HepG2 (cell line): ENCODE results near the gene ANKZF1. TPM values are rescaled to one million over a fixed set of nuclear protein-coding genes. Genes with fewer than 3 reads are reported as not detected.

Experiments used
- BATF2 ChIP-seq: sonication (generic); formaldehyde crosslinking; IDR thresholded peaks from 2 replicates; pipeline ENCODE4 v1.8.0; 2022; ENCODE audit warnings: mild to moderate bottlenecking, missing genetic modification reagents, moderate library complexity
- CHCHD3 ChIP-seq: sonication (generic); formaldehyde crosslinking; IDR thresholded peaks from 2 replicates; pipeline ENCODE4 v1.8.0; 2022; ENCODE audit warnings: mild to moderate bottlenecking, missing genetic modification reagents, moderate library complexity
- ELF4 ChIP-seq: sonication (generic); formaldehyde crosslinking; IDR thresholded peaks from 2 replicates; pipeline ENCODE4 v1.5.0; 2020; ENCODE audit warnings: missing genetic modification reagents, mild to moderate bottlenecking, moderate library complexity, borderline replicate concordance
- HMG20A ChIP-seq: IDR thresholded peaks from 2 replicates; pipeline ENCODE4 v1.6.1; 2016; ENCODE audit warnings: borderline replicate concordance
- HNRNPH1 ChIP-seq: fragments of 200-400 bp; formaldehyde crosslinking; optimal IDR thresholded peaks from 2 replicates; pipeline ENCODE3; 2017; ENCODE audit warnings: mild to moderate bottlenecking, low read depth, low read length
- HOXA7 ChIP-seq: sonication (generic); formaldehyde crosslinking; IDR thresholded peaks from 2 replicates; pipeline ENCODE4 v1.8.1; 2022; ENCODE audit warnings: mild to moderate bottlenecking, missing genetic modification reagents, moderate library complexity
- IKZF4 ChIP-seq: sonication (generic); formaldehyde crosslinking; IDR thresholded peaks from 2 replicates; pipeline ENCODE4 v1.5.1; 2020; ENCODE audit warnings: borderline replicate concordance, mild to moderate bottlenecking, low read depth, missing genetic modification reagents; ENCODE audit errors: not compliant biosample characterization
- KDM3A ChIP-seq: IDR thresholded peaks from 2 replicates; pipeline ENCODE4 v1.6.1; 2018; ENCODE audit warnings: low read depth, missing compliant biosample characterization
- KDM5A ChIP-seq: fragments of 200-600 bp; sonication (generic); IDR thresholded peaks from 2 replicates; pipeline ENCODE4 v1.7.0; 2018; ENCODE audit warnings: antibody characterized with exemption, mild to moderate bottlenecking, low read length, borderline replicate concordance
- LCORL ChIP-seq, 2 experiments: fragments of 450-650 bp in 1 of 2; sonication (generic) in 1 of 2; formaldehyde crosslinking in 1 of 2; IDR thresholded peaks; 2 replicates each; pipeline versions ENCODE4 v1.5.0 to v1.6.1; 2017 to 2020; ENCODE audit warnings: antibody characterized with exemption in 1 of 2, missing genetic modification reagents in 1 of 2
- MBNL3 ChIP-seq: fragments of 250-450 bp; sonication (Bioruptor Pico); conservative IDR thresholded peaks from 2 replicates; pipeline ENCODE4 v1.8.0; 2022; ENCODE audit warnings: mild to moderate bottlenecking, inconsistent platforms
- MED1 ChIP-seq: sonication (generic); formaldehyde crosslinking; IDR thresholded peaks from 2 replicates; pipeline ENCODE4 v1.4.0; 2020; ENCODE audit warnings: missing genetic modification reagents
- MIXL1 ChIP-seq: IDR thresholded peaks from 2 replicates; pipeline ENCODE4 v1.6.1; 2016
- NCOA1 ChIP-seq: sonication (generic); formaldehyde crosslinking; IDR thresholded peaks from 2 replicates; pipeline ENCODE4 v1.9.0; 2021; ENCODE audit warnings: missing genetic modification reagents
- NCOA5 ChIP-seq: sonication (generic); formaldehyde crosslinking; IDR thresholded peaks from 2 replicates; pipeline ENCODE4 v1.4.0; 2020; ENCODE audit warnings: missing genetic modification reagents
- NFRKB ChIP-seq: fragments of 450-650 bp; IDR thresholded peaks from 2 replicates; pipeline ENCODE4 v1.6.1; 2017
- PAF1 ChIP-seq: IDR thresholded peaks from 2 replicates; pipeline ENCODE4 v1.6.1; 2016; ENCODE audit warnings: missing genetic modification reagents, missing compliant biosample characterization
- RNF219 ChIP-seq: sonication (generic); formaldehyde crosslinking; IDR thresholded peaks from 2 replicates; pipeline ENCODE4 v1.5.0; 2020; ENCODE audit warnings: mild to moderate bottlenecking, missing genetic modification reagents
- SP2 ChIP-seq: sonication (generic); formaldehyde crosslinking; IDR thresholded peaks from 2 replicates; pipeline ENCODE4 v1.5.1; 2020; ENCODE audit warnings: mild to moderate bottlenecking, missing genetic modification reagents
- SYNCRIP ChIP-seq: fragments of 200-400 bp; formaldehyde crosslinking; IDR thresholded peaks from 2 replicates; pipeline ENCODE4 v1.6.1; 2018; ENCODE audit warnings: mild to moderate bottlenecking, low read depth, low read length; ENCODE audit not compliant: insufficient read depth
- ZMYM4 ChIP-seq: sonication (generic); formaldehyde crosslinking; IDR thresholded peaks from 2 replicates; pipeline ENCODE4 v1.8.1; 2023; ENCODE audit warnings: mild to moderate bottlenecking, missing genetic modification reagents
- ZNF329 ChIP-seq: sonication (generic); formaldehyde crosslinking; IDR thresholded peaks from 2 replicates; pipeline ENCODE4 v1.9.0; 2021; ENCODE audit warnings: low read depth, mild to moderate bottlenecking, missing genetic modification reagents
- ZNF430 ChIP-seq: sonication (generic); formaldehyde crosslinking; IDR thresholded peaks from 2 replicates; pipeline ENCODE4 v1.9.0; 2021; ENCODE audit warnings: mild to moderate bottlenecking, missing genetic modification reagents
- ZNF639 ChIP-seq: conservative IDR thresholded peaks from 2 replicates; pipeline ENCODE4 v1.6.1; 2018; ENCODE audit warnings: missing genetic modification reagents
- ZNF703 ChIP-seq: sonication (generic); formaldehyde crosslinking; IDR thresholded peaks from 2 replicates; pipeline ENCODE4 v1.5.1; 2020; ENCODE audit warnings: missing genetic modification reagents, mild to moderate bottlenecking, moderate library complexity, borderline replicate concordance
- ZNF720 ChIP-seq: sonication (generic); formaldehyde crosslinking; IDR thresholded peaks from 2 replicates; pipeline ENCODE4 v1.4.0; 2020; ENCODE audit warnings: missing genetic modification reagents
- ZNF777 ChIP-seq: sonication (generic); formaldehyde crosslinking; IDR thresholded peaks from 2 replicates; pipeline ENCODE4 v1.4.0; 2020; ENCODE audit warnings: missing genetic modification reagents
- ZNF792 ChIP-seq: IDR thresholded peaks from 2 replicates; pipeline ENCODE4 v1.6.1; 2016
- ZSCAN22 ChIP-seq: sonication (generic); formaldehyde crosslinking; IDR thresholded peaks from 2 replicates; pipeline ENCODE4 v1.4.0; 2020; ENCODE audit warnings: mild to moderate bottlenecking, missing genetic modification reagents
- polyA plus RNA-seq, 8 experiments: library from polyadenylated mRNA; depleted of rRNA in 3 of 8; stranded (reverse) in 7 of 8; unstranded in 1 of 8; fragments of >200 nt; fragmentation: Illumina TruSeq in 4 of 8; extraction: Trizol in 4 of 8; gene quantifications; 2 replicates each; pipeline versions ENCODE4 v1.2.1 to v1.2.3, GENCODE V29; 2011 to 2016; ENCODE audit warnings: low read depth in 4 of 8, missing spikeins in 1 of 8, mixed read lengths in 1 of 8; ENCODE audit not compliant: insufficient read depth in 1 of 8
- total RNA-seq, 5 experiments: library from RNA; depleted of rRNA; stranded (reverse); fragments of >200 nt; fragmentation: Illumina TruSeq; extraction: Trizol; gene quantifications; 2 replicates each; pipeline ENCODE4 v1.2.3, GENCODE V29; 2016; ENCODE audit warnings: low read depth in 1 of 5

ANKZF1 gene
- total and polyA plus RNA-seq, 2 of the 13 experiments (the other 11 are each of a cell fraction or from before 2014, with no cell fraction given): 25.3 to 128 TPM

GRCh38 chr2:219206328-219207133, 23.1 kb upstream of the ANKZF1 start, which contains the start of gene ZFAND2B (continued):
- TF ChIP-seq MBNL3 (CRISPR knock-in tag) (no peak), ZSCAN22 (no peak), ZNF329 (CRISPR knock-in tag) (0 out of 2 replicates have a peak, but pooled peaks have one; percentile 30), ZNF777 (CRISPR knock-in tag) (no peak), NFRKB (no peak), LCORL (IDR thresholded peaks at IDR 0.05) (no peak), LCORL (CRISPR knock-in tag; IDR thresholded peaks at IDR 0.05) (peak; percentile 91), ZNF430 (CRISPR knock-in tag) (0 out of 2 replicates have a peak, but pooled peaks have one; percentile 29), IKZF4 (no peak), ZNF639 (CRISPR knock-in tag) (peak; percentile 62), MED1 (CRISPR knock-in tag) (peak; percentile 75; the same call in 1 of the 2 replicates), NCOA5 (CRISPR knock-in tag) (no peak), HMG20A (CRISPR knock-in tag) (no peak), PAF1 (CRISPR knock-in tag) (0 out of 2 replicates have a peak, but pooled peaks have one; percentile 66), ELF4 (CRISPR knock-in tag) (no peak), CHCHD3 (CRISPR knock-in tag) (peak; percentile 87), NCOA1 (CRISPR knock-in tag) (peak; percentile 91), ZMYM4 (CRISPR knock-in tag) (peak; percentile 84), HNRNPH1 (peak; percentile 65), SP2 (CRISPR knock-in tag) (peak; percentile 48; the same call in 1 of the 2 replicates), MIXL1 (no peak), KDM5A (peak; percentile 78; the same call in 1 of the 2 replicates), BATF2 (CRISPR knock-in tag) (no peak), HOXA7 (no peak), SYNCRIP (no peak), RNF219 (CRISPR knock-in tag) (no peak), ZNF792 (CRISPR knock-in tag) (peak; percentile 80; the same call in 1 of the 2 replicates), ZNF703 (CRISPR knock-in tag) (no peak), KDM3A (CRISPR knock-in tag) (no peak), ZNF720 (CRISPR knock-in tag) (no peak)
